GM19395 (cell line): ENCODE measurements around the gene ZNF211.

Experiments used
- ATAC-seq: cut with Tn5 transposase; IDR thresholded peaks from one replicate; pipeline ENCODE4 v1.9.1; 2021; ENCODE audit warnings: mild to moderate bottlenecking, moderate library complexity; ENCODE audit not compliant: unreplicated experiment

ZNF211 gene

GRCh38 chr19:57632987-57633831, at the start of gene ZNF211:
ZNF211 (plus strand) TSS chr19:57633168; CDS start chr19:57633347, 179 bp downstream.
- peak; percentile 97 for ATAC-seq

- ATAC-seq, result peak; percentile 83
These were observed 49.2 kb upstream of the ZNF211 start, which contains the start of gene ZIK1 for GRCh38 chr19:57583521-57584416. ZIK1 (plus strand) TSS chr19:57584145; CDS start chr19:57584357, 212 bp downstream.

GRCh38 chr19:57587529-57587928, 45.4 kb upstream of the ZNF211 start:
- ATAC-seq, result no peak

- ATAC-seq, result peak; percentile 31
These were observed 33.6 kb upstream of the ZNF211 start for GRCh38 chr19:57599377-57599760.

- peak; percentile 98 for ATAC-seq
These were observed 33.1 kb upstream of the ZNF211 start, which contains the start of gene ZNF530 for GRCh38 chr19:57599761-57600383. ZNF530 (plus strand) TSS chr19:57599885; CDS start chr19:57604346, 4,461 bp downstream.

- no peak for ATAC-seq
These were observed 26.0 kb upstream of the ZNF211 start for GRCh38 chr19:57606931-57607330.

- no peak for ATAC-seq
These were observed 21.9 kb upstream of the ZNF211 start for GRCh38 chr19:57611113-57611512.

GRCh38 chr19:57613941-57614743, 18.8 kb upstream of the ZNF211 start, which contains the start of gene ZNF134:
ZNF134 (plus strand) TSS chr19:57614242; CDS start chr19:57619469, 5,227 bp downstream.
- ATAC-seq, result peak; percentile 99

GRCh38 chr19:57615346-57615745, 17.6 kb upstream of the ZNF211 start:
- no peak for ATAC-seq

- no peak for ATAC-seq
These were observed 12.2 kb upstream of the ZNF211 start for GRCh38 chr19:57620673-57621348.

- no peak for ATAC-seq
These were observed 9.9 kb upstream of the ZNF211 start for GRCh38 chr19:57623091-57623490.

- no peak for ATAC-seq
These were observed 814 bp downstream of the ZNF211 start for GRCh38 chr19:57633832-57634131.

- no peak for ATAC-seq
These were observed 4.4 kb downstream of the ZNF211 start for GRCh38 chr19:57637379-57637778.

GRCh38 chr19:57641715-57642234, 8.8 kb downstream of the ZNF211 start:
- ATAC-seq, result no peak

- no peak for ATAC-seq
These were observed 9.6 kb downstream of the ZNF211 start for GRCh38 chr19:57642396-57643046.

- ATAC-seq, result no peak
These were observed 10.8 kb downstream of the ZNF211 start for GRCh38 chr19:57643734-57644133.

- no peak for ATAC-seq
These were observed 15.5 kb downstream of the ZNF211 start for GRCh38 chr19:57648331-57649003.

GRCh38 chr19:57651654-57651996, 18.7 kb downstream of the ZNF211 start:
- no peak for ATAC-seq
